Parathyroid adenoma (tissue), 2 donors: ENCODE results near the gene GOLGA5.

Experiments used
- H2AFZ ChIP-seq: fragments of 300-600 bp; sonication (generic); one replicate; pipeline ENCODE4 v1.7.0; 2017; ENCODE audit warnings: antibody characterized with exemption, mild to moderate bottlenecking
- H3K27ac ChIP-seq: fragments of 300-600 bp; sonication (generic); one replicate; pipeline ENCODE4 v1.7.0; 2017
- H3K27me3 ChIP-seq: fragments of 300-600 bp; sonication (generic); one replicate; pipeline ENCODE4 v1.7.0; 2017; ENCODE audit warnings: low read length; ENCODE audit not compliant: control insufficient read depth, insufficient read depth
- H3K36me3 ChIP-seq: fragments of 300-600 bp; sonication (generic); one replicate; pipeline ENCODE4 v1.7.0; 2017; ENCODE audit warnings: low read length; ENCODE audit not compliant: control insufficient read depth, insufficient read depth
- H3K4me1 ChIP-seq: fragments of 300-600 bp; sonication (generic); one replicate; pipeline ENCODE4 v1.7.0; 2017; ENCODE audit warnings: control low read depth
- H3K4me2 ChIP-seq: fragments of 300-600 bp; sonication (generic); one replicate; pipeline ENCODE4 v1.7.0; 2017; ENCODE audit warnings: low read length
- H3K4me3 ChIP-seq: fragments of 300-600 bp; sonication (generic); one replicate; pipeline ENCODE4 v1.7.0; 2017; ENCODE audit warnings: low read depth, low read length
- H3K79me2 ChIP-seq: fragments of 300-600 bp; sonication (generic); one replicate; pipeline ENCODE4 v1.7.0; 2017; ENCODE audit warnings: control low read depth
- H3K9ac ChIP-seq: fragments of 300-600 bp; sonication (generic); one replicate; pipeline ENCODE4 v1.7.0; 2017; ENCODE audit warnings: mild to moderate bottlenecking
- H3K9me3 ChIP-seq: fragments of 300-600 bp; sonication (generic); one replicate; pipeline ENCODE4 v1.7.0; 2017; ENCODE audit warnings: low read length; ENCODE audit not compliant: control insufficient read depth
- TF ChIP-seq, protein P1 (sequence below): fragments of 300-600 bp; sonication (generic); IDR thresholded peaks from one replicate; pipeline ENCODE4 v1.7.0; 2017; ENCODE audit warnings: antibody characterized with exemption, mild to moderate bottlenecking
- donor health status: primary hyperparathyroidism.

The GOLGA5 gene

DNA sequence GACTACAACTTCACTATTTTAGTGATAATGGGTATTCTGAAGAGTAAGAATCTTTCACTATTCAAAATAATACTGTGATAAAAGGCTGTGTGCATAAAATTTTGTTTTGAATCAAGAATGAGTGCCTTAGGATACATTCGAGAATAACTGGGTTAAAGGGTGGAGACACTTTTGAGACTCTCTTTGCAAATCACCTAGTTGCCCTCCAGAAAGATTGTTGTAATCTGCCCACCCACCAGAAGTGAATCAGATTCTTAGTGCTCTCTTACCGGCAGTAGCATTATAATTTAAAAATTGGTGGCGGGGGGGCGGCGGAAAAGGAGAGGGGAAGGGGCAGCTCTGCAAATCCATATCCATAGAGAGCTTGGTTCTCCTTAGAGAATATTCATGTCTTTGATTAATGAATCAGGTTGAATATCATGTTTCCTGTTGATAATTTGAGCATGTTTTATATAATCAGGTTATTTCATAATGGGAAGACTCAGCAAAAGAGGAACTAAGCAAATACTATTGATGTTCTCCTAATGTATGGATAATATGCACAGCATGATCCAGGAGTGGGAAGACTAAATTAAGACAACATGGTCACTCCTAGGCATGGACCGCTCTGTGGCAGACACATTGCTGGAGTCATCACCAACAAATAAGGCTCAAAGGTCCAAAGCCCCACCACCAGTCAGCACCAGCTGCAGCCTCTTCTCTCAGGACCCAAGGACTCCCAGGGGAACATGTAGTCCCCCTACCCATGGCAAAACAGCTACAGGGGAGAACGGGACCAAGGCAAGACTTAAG lies 66.1 kb downstream of the GOLGA5 start:
- TF ChIP-seq, protein P1, sequence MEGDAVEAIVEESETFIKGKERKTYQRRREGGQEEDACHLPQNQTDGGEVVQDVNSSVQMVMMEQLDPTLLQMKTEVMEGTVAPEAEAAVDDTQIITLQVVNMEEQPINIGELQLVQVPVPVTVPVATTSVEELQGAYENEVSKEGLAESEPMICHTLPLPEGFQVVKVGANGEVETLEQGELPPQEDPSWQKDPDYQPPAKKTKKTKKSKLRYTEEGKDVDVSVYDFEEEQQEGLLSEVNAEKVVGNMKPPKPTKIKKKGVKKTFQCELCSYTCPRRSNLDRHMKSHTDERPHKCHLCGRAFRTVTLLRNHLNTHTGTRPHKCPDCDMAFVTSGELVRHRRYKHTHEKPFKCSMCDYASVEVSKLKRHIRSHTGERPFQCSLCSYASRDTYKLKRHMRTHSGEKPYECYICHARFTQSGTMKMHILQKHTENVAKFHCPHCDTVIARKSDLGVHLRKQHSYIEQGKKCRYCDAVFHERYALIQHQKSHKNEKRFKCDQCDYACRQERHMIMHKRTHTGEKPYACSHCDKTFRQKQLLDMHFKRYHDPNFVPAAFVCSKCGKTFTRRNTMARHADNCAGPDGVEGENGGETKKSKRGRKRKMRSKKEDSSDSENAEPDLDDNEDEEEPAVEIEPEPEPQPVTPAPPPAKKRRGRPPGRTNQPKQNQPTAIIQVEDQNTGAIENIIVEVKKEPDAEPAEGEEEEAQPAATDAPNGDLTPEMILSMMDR, result no peak
- peaks cover 4% of the 10 kb centered on the region for H3K4me1 ChIP-seq
- no peak overlapping the region for H3K4me3 ChIP-seq
- no peaks in the 10 kb centered on the region for H3K27me3 ChIP-seq
- no peak overlapping the region for H2AFZ ChIP-seq
- H3K36me3 ChIP-seq, result no peaks in the 10 kb centered on the region
- H3K9ac ChIP-seq, result no peak overlapping the region
- no peak overlapping the region for H3K27ac ChIP-seq
- no peaks in the 10 kb centered on the region for H3K79me2 ChIP-seq
- no peaks in the 10 kb centered on the region for H3K9me3 ChIP-seq
- no peak overlapping the region for H3K4me2 ChIP-seq

DNA sequence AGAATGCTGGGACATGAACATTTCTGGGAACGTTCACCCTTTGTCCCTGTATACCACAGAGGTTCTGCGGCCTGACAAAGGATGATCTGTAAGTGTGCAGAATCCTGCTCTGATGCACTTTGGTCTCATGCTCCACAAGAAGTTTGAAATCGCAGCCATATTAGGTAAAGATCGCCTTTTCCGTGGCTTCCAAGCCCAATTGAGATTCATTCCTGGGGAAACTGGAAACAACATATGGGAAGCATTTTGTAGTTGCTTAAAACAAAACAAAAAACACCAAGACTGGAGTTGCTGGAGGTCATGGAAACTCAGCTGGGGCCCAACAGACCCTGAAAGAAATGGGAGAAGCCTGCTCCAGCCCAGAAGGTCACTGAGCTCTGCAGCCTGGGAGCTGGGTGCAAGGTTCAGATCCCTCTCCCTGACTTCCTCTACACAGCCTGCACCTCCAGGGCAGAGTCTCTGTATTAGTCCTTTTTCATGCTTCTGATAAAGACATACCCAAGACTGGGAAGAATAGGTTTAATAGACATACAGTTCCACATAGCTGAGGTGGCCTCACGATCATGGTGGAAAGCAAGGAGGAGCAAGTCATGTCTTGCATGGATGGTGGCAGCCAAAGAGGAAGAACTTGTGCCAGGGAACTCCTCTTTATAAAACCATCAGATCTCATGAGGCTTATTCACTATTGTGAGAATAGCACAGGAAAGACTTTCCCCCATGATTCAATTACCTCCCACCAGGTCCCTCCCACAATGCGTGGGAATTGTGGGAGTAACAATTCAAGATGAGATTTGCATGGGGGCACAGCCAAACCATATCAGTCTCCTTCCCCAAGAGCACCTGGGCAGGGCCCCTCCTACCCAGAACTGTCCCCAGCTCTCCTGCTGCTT lies 68.0 kb downstream of the GOLGA5 start:
- no peak overlapping the region for H3K4me2 ChIP-seq
- peaks cover 4% of the 10 kb centered on the region for H3K4me1 ChIP-seq
- no peak overlapping the region for H3K27ac ChIP-seq
- H3K9ac ChIP-seq, result no peak overlapping the region
- no peaks in the 10 kb centered on the region for H3K36me3 ChIP-seq
- no peaks in the 10 kb centered on the region for H3K27me3 ChIP-seq
- no peak overlapping the region for H3K4me3 ChIP-seq
- H3K79me2 ChIP-seq, result no peaks in the 10 kb centered on the region
- H2AFZ ChIP-seq, result no peak overlapping the region
- TF ChIP-seq, protein P1, result no peak
- no peaks in the 10 kb centered on the region for H3K9me3 ChIP-seq

DNA sequence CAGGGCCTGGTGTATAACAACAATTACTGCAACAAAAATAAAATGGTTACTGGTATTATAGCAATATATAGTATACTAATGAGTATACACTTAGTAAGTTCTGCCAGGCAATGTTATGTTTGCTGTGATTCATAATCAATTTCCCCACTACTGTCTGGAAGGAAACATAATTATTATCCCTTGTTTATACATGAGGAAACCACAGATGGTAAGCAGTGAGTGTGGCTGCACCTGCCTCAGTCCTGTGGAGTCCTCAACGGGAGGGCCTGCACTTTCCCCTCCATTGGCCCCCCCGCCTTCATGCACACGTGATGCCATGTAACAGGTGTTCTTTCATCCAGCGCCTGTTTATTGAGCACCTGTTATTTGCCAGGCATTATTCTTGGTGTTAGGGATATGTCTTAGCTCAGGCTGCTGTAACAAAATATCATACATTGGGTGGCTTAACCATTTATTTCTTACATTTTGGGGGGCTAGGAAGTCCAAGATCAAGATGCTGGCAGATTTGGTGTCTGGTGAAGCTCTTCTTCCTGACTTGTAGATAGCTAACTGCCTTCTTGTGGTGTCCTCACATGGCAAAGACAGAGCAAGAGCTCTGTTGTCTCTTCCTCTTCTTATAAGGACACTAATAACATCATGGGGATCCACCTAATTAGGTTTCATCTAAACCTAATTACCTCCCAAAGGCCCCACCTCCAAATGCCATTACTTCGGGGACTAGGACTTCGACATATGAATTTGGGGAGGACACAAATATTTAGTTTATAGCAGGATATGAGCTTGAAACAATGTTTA lies 69.4 kb downstream of the GOLGA5 start:
- no peak overlapping the region for H3K27ac ChIP-seq

DNA sequence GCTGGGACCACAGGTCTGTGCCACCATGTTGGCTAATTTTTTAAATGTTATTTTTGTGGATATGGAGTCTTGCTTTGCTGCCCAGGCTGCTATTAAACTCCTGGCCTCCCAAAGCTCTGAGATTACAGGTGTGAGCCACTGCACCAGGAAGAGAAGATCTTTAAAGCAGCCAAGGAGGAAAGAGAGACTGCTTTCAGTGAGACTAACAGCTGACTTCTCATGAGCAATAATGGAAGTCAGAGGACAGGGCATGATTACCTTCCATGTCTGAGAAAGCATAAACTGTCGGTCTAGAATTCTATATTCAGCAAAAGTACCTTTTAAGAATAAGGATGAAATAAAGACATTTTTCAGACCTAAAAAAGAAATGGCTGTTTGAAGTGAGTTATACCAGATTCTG lies 71.6 kb downstream of the GOLGA5 start:
- H3K79me2 ChIP-seq, result no peaks in the 10 kb centered on the region
- no peaks in the 10 kb centered on the region for H3K27me3 ChIP-seq
- no peaks in the 10 kb centered on the region for H3K36me3 ChIP-seq
- no peak overlapping the region for H3K4me2 ChIP-seq
- H3K9me3 ChIP-seq, result no peaks in the 10 kb centered on the region
- H3K27ac ChIP-seq, result no peak overlapping the region
- no peak overlapping the region for H3K9ac ChIP-seq
- no peak overlapping the region for H3K4me3 ChIP-seq
- no peak overlapping the region for H2AFZ ChIP-seq
- no peaks in the 10 kb centered on the region for H3K4me1 ChIP-seq
- TF ChIP-seq, protein P1, result no peak

More for the DNA sequence above, 69.4 kb downstream of the GOLGA5 start:
- H3K27me3 ChIP-seq, result no peaks in the 10 kb centered on the region
- H3K9ac ChIP-seq, result no peak overlapping the region
- H2AFZ ChIP-seq, result no peak overlapping the region
- TF ChIP-seq, protein P1, result no peak
- H3K4me2 ChIP-seq, result no peak overlapping the region
- peaks cover 4% of the 10 kb centered on the region for H3K4me1 ChIP-seq
- no peak overlapping the region for H3K4me3 ChIP-seq
- no peaks in the 10 kb centered on the region for H3K79me2 ChIP-seq
- H3K36me3 ChIP-seq, result no peaks in the 10 kb centered on the region
- H3K9me3 ChIP-seq, result no peaks in the 10 kb centered on the region
